Mesendoderm (in vitro differentiated cells): Measurements from ENCODE around the gene MDH1B.
"Not testable (repeated sequence)": the region's sequence is repeated elsewhere in the genome, so short reads cannot be mapped to it uniquely, and the experiment has no call there.

ENCODE experiments used
- DNase-seq: peaks from one replicate; pipeline ENCODE4 v3.0.0; 2013
- H2AK5ac ChIP-seq: 2 replicates; pipeline ENCODE4 v1.6.1; 2013; ENCODE audit warnings: low read length, inconsistent platforms
- H2BK120ac ChIP-seq: 2 replicates; pipeline ENCODE4 v1.6.1; 2013; ENCODE audit warnings: low read depth, mild to moderate bottlenecking, low read length, moderate library complexity, mixed read lengths
- H2BK15ac ChIP-seq: replicated peaks from 2 replicates; pipeline ENCODE4 v1.6.1; 2013; ENCODE audit warnings: low read depth, mild to moderate bottlenecking, moderate library complexity
- H2BK5ac ChIP-seq: 2 replicates; pipeline ENCODE4 v1.6.1; 2013; ENCODE audit warnings: low read length, inconsistent platforms
- H3K18ac ChIP-seq: 2 replicates; pipeline ENCODE4 v1.6.1; 2013; ENCODE audit warnings: mild to moderate bottlenecking, low read length, mixed read lengths
- H3K23ac ChIP-seq: one replicate; pipeline ENCODE4 v1.6.1; 2013; ENCODE audit warnings: low read length
- H3K27ac ChIP-seq: 2 replicates; pipeline ENCODE4 v1.5.1; 2013; ENCODE audit warnings: low read depth, mild to moderate bottlenecking, inconsistent platforms, low read length, moderate library complexity
- H3K27me3 ChIP-seq: 2 replicates; pipeline ENCODE4 v1.6.1; 2013; ENCODE audit warnings: low read length, control low read depth, mild to moderate bottlenecking, inconsistent platforms; ENCODE audit not compliant: insufficient read depth, poor library complexity
- H3K36me3 ChIP-seq: 2 replicates; pipeline ENCODE4 v1.6.1; 2013; ENCODE audit warnings: low read length, inconsistent platforms; ENCODE audit not compliant: control insufficient read depth, insufficient read depth
- H3K4ac ChIP-seq: one replicate; pipeline ENCODE4 v1.6.1; 2013; ENCODE audit warnings: low read depth, mild to moderate bottlenecking, low read length, moderate library complexity
- H3K4me1 ChIP-seq: 2 replicates; pipeline ENCODE4 v1.6.1; 2013; ENCODE audit warnings: low read depth, low read length, inconsistent platforms; ENCODE audit not compliant: control insufficient read depth
- H3K4me2 ChIP-seq: 2 replicates; pipeline ENCODE4 v1.6.1; 2013; ENCODE audit warnings: low read length
- H3K4me3 ChIP-seq: 2 replicates; pipeline ENCODE4 v1.5.1; 2013; ENCODE audit warnings: mild to moderate bottlenecking, low read length
- H3K56ac ChIP-seq: one replicate; pipeline ENCODE4 v1.6.1; 2013; ENCODE audit warnings: low read length
- H3K79me1 ChIP-seq: 2 replicates; pipeline ENCODE4 v1.6.1; 2013; ENCODE audit warnings: low read length, inconsistent platforms
- H3K79me2 ChIP-seq: 2 replicates; pipeline ENCODE4 v1.6.1; 2013; ENCODE audit warnings: mild to moderate bottlenecking, low read length; ENCODE audit not compliant: control insufficient read depth, insufficient read depth
- H3K9ac ChIP-seq: 2 replicates; pipeline ENCODE4 v1.6.1; 2013; ENCODE audit warnings: low read length, inconsistent platforms
- H4K5ac ChIP-seq: one replicate; pipeline ENCODE4 v1.6.1; 2013; ENCODE audit warnings: low read length
- H4K8ac ChIP-seq: one replicate; pipeline ENCODE4 v1.6.1; 2013; ENCODE audit warnings: low read depth, mild to moderate bottlenecking, control low read depth, low read length, moderate library complexity
- WGBS: extraction: QIAGEN DNeasy Blood & Tissue Kit; methylation state at CpG from one replicate; pipeline ENCODE4 v1.1.7; 2013; ENCODE audit warnings: low lambda C conversion rate, missing lambda C conversion rate; ENCODE audit not compliant: insufficient coverage; ENCODE audit errors: extremely low coverage; 5-methylcytosine and 5-hydroxymethylcytosine counted together

MDH1B gene

GRCh38 chr2:206716623-206717022 is 48.5 kb downstream of the MDH1B start:
- Histone ChIP-seq H2AK5ac (no peak overlapping the region), H3K36me3 (no peaks in the 10 kb centered on the region), H3K9ac (no peak overlapping the region), H3K56ac (no peak overlapping the region), H2BK5ac (no peak overlapping the region), H3K79me2 (no peaks in the 10 kb centered on the region), H3K4me1 (no peaks in the 10 kb centered on the region), H3K4ac (no peak overlapping the region), H3K4me2 (no peak overlapping the region), H3K4me3 (no peak overlapping the region), H3K27ac (no peak overlapping the region), H4K8ac (no peak overlapping the region), H3K27me3 (no peaks in the 10 kb centered on the region), H3K23ac (no peak overlapping the region), H3K18ac (no peak overlapping the region), H2BK120ac (no peak overlapping the region), H3K79me1 (no peaks in the 10 kb centered on the region), H4K5ac (no peak overlapping the region), H2BK15ac (no peak overlapping the region)
- WGBS, result no CpG with 5 or more reads among the region's 3 CpGs
- no peak for DNase-seq

DNA sequence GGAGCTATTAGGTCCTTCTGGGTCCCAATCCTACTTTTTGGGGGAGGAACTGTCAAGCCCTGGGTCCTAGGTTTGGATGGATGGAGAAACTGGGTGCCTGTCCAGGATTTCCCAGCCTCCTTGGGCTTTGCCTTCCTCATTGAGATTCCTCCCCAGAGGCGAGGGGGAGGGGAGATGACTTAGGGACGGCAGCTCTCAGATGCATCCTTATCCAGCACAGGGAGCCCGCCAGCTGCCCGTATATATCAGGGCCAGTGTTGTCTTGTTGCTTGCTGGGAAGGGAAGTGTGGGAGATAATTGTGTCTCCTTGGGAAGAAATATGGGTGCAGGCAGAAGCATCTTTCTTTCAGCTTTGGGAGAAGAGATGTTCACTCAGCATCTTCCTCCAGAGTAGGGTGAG is 49.9 kb downstream of the MDH1B start:
- H2BK5ac ChIP-seq, H3K4me1 ChIP-seq, H2BK15ac ChIP-seq, H2BK120ac ChIP-seq, H2AK5ac ChIP-seq, H3K4me2 ChIP-seq, H3K4me3 ChIP-seq, H3K36me3 ChIP-seq, H3K18ac ChIP-seq, H3K27ac ChIP-seq, H3K27me3 ChIP-seq, H3K79me2 ChIP-seq, H4K8ac ChIP-seq, H3K79me1 ChIP-seq, H4K5ac ChIP-seq, DNase-seq, H3K23ac ChIP-seq, H3K56ac ChIP-seq, H3K9ac ChIP-seq, H3K4ac ChIP-seq: not testable (repeated sequence)
- no CpG with 5 or more reads among the region's 4 CpGs for WGBS

GRCh38 chr2:206713746-206714145 is 51.4 kb downstream of the MDH1B start:
- Histone ChIP-seq H3K4ac (no peak overlapping the region), H2AK5ac (no peak overlapping the region), H3K36me3 (no peaks in the 10 kb centered on the region), H3K56ac (no peak overlapping the region), H3K4me1 (no peaks in the 10 kb centered on the region), H3K9ac (no peak overlapping the region), H3K4me2 (no peak overlapping the region), H3K79me2 (no peaks in the 10 kb centered on the region), H4K8ac (no peak overlapping the region), H4K5ac (no peak overlapping the region), H3K23ac (no peak overlapping the region), H3K79me1 (no peaks in the 10 kb centered on the region), H3K27ac (no peak overlapping the region), H3K18ac (no peak overlapping the region), H2BK15ac (no peak overlapping the region), H2BK120ac (peak overlapping the region; percentile 21), H2BK5ac (no peak overlapping the region), H3K4me3 (no peak overlapping the region), H3K27me3 (no peaks in the 10 kb centered on the region)
- no peak for DNase-seq
- no CpG with 5 or more reads among the region's 4 CpGs for WGBS

DNA sequence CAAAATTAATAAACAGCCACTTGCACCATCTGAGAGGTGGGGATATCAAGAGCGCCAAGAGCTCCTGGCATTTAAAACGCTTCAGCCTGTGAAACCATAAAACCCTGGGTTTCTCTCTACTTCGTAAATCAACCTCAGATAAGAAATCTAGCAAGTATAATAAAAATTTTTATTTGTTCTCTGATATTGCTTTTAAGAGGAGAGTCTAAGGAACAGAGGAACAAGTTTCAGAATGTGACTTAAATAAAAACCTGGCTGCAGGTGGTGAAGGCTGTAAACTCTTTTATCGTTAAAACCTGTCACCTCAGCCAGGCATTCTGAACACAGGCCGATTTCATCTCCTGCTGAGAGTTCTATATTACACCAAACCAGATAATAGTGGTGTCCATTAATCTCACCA is 56.8 kb downstream of the MDH1B start:
- Histone ChIP-seq H3K4me3 (no peak overlapping the region), H3K79me1 (no peaks in the 10 kb centered on the region), H3K4ac (no peak overlapping the region), H3K23ac (no peak overlapping the region), H3K4me1 (no peaks in the 10 kb centered on the region), H2BK5ac (no peak overlapping the region), H3K9ac (no peak overlapping the region), H3K27ac (no peak overlapping the region), H3K56ac (no peak overlapping the region), H3K79me2 (no peaks in the 10 kb centered on the region), H4K5ac (no peak overlapping the region), H3K4me2 (no peak overlapping the region), H3K18ac (no peak overlapping the region), H2BK15ac (no peak overlapping the region), H2BK120ac (no peak overlapping the region), H2AK5ac (no peak overlapping the region), H3K36me3 (no peaks in the 10 kb centered on the region), H4K8ac (no peak overlapping the region), H3K27me3 (no peaks in the 10 kb centered on the region)
- no CpG with 5 or more reads among the region's 5 CpGs for WGBS
- no peak for DNase-seq

- Histone ChIP-seq H3K79me2 (no peaks in the 10 kb centered on the region), H4K5ac (no peak overlapping the region), H2BK15ac (no peak overlapping the region), H3K9ac (no peak overlapping the region), H3K4me3 (no peak overlapping the region), H3K36me3 (no peaks in the 10 kb centered on the region), H3K27me3 (no peaks in the 10 kb centered on the region), H4K8ac (no peak overlapping the region), H2AK5ac (no peak overlapping the region), H3K56ac (no peak overlapping the region), H3K4me2 (no peak overlapping the region), H3K23ac (no peak overlapping the region), H3K4me1 (no peaks in the 10 kb centered on the region), H2BK5ac (no peak overlapping the region), H3K4ac (no peak overlapping the region), H3K79me1 (no peaks in the 10 kb centered on the region), H2BK120ac (no peak overlapping the region), H3K27ac (no peak overlapping the region), H3K18ac (no peak overlapping the region)
- DNase-seq, result no peak
- no CpG with 5 or more reads among the region's 10 CpGs for WGBS
These were observed 57.9 kb downstream of the MDH1B start for GRCh38 chr2:206707164-206707701.

DNA sequence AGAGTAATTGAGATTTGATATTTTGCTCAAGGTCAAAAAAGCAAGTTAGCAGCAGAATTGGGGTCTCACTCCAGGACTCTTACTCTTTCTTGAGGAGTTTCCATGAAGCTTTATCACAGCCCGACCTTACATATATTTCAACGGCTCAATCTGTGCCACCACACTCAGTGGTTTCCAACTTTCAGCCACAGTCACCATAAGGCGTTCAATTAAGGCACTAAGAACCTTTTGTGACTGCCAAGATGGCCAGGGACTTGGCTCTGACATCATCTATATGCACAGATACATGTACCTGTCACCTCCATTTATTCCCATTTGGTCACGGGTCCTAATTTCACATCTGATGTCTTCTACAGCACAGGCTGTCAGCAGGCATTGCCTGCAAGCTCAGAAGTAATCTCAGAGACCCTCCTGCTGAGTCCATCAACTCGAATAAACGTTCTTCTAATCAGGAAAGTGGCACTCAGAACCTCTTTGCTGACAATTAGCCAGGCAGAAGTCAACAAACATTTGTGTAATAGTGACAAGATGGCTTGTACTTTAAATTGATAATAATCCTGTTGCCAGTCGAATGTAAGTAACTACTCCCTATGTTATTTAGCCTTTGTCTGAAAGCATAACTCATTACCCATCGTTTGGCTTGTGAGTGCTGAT is 63.0 kb downstream of the MDH1B start:
- no peak overlapping the region for H3K23ac ChIP-seq
- H3K79me1 ChIP-seq, result no peaks in the 10 kb centered on the region
- no peak overlapping the region for H3K18ac ChIP-seq
- no peak overlapping the region for H2BK15ac ChIP-seq
- no peak overlapping the region for H2BK5ac ChIP-seq
- peak; percentile 10 for DNase-seq
- no peaks in the 10 kb centered on the region for H3K4me1 ChIP-seq
- no peak overlapping the region for H4K8ac ChIP-seq
- no peak overlapping the region for H3K56ac ChIP-seq
- no peak overlapping the region for H2AK5ac ChIP-seq
- no peaks in the 10 kb centered on the region for H3K27me3 ChIP-seq
- no peaks in the 10 kb centered on the region for H3K79me2 ChIP-seq
- no CpG with 5 or more reads among the region's 8 CpGs for WGBS
- H3K27ac ChIP-seq, result no peak overlapping the region
- no peaks in the 10 kb centered on the region for H3K36me3 ChIP-seq
- H2BK120ac ChIP-seq, result no peak overlapping the region
- H3K4me2 ChIP-seq, result no peak overlapping the region
- H4K5ac ChIP-seq, result no peak overlapping the region
- H3K4ac ChIP-seq, result no peak overlapping the region
- H3K9ac ChIP-seq, result no peak overlapping the region
- H3K4me3 ChIP-seq, result no peak overlapping the region
